ENCODE measurements around the gene SPN.

- TF ChIP-seq CTCF (IDR thresholded peaks at IDR 0.05) (no peak), NR3C1 (IDR thresholded peaks at IDR 0.05) (no peak), RAD21 (conservative IDR thresholded peaks at IDR 0.05 in 1 of 2, IDR thresholded peaks at IDR 0.05 in 1 of 2) (no peak), POLR2A (IDR thresholded peaks at IDR 0.05; ENCODE audit: low read length) (no peak), MAZ (IDR thresholded peaks at IDR 0.05; ENCODE audit: borderline replicate concordance, low read depth, low read length) (no peak), HEYL (CRISPR knock-in tag; IDR thresholded peaks at IDR 0.05) (no peak), E2F6 (IDR thresholded peaks at IDR 0.05; ENCODE audit: borderline replicate concordance, low read depth) (no peak), KDM1A (IDR thresholded peaks at IDR 0.05; ENCODE audit: low read depth) (no peak)
Measured at GRCh38 chr16:29651774-29652349, 11.2 kb upstream of the SPN start.

All from A549 (cell line).